AG08396 (cell line): ENCODE data around the gene CSK.
"Not testable (repeated sequence)": the region's sequence is repeated elsewhere in the genome, so short reads cannot be mapped to it uniquely, and the experiment has no call there.

Source experiments
- DNase-seq: peaks from one replicate; pipeline ENCODE4 v3.0.0; 2012; ENCODE audit warnings: low spot score, mixed read lengths

Gene CSK

DNA sequence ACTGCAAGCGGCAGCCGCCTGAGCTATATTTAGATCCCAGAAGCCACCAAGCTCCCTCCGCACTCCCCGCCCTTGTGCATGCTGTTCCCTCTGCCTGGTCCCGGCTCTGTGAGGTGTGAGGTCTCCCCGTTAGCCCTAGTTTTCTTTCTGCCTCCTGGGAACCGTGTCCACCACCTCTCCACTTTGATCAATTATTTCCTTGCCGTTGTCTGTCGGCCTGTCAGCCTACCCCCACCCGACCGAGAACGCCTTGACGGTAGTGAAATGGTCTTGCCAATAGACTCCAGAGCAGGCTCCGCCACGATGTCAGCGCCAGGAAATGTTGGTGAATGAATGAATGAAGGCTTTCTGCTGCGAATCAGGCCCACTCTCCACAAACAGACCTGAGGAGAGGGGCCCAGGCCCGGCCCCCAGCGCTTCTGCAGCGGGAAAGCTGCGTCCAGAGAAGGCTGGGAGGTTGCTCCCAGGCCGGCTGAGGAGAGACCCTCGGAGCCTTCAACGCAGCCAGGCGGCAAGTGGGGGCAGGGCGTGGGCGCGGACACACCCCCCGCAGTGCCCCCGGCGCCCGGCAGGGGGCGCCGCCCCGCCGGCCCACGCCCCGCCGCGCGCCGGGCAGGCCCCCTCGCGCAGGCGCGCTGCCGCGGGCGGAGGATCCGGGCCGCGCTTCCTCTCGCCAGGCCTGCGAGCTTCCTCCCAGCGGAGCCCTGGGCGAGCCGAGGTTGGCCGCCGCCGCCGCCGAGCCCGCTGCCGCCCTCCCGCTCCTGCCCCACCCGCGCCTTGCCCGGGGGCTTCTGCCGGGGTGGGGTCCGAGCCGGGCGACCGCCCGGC, at the start of gene CSK:
TSS of gene CSK (plus strand) at position 650 of the 828 bp plus-strand sequence. CDS start 16,218 bp downstream, outside the sequence.
- peak; percentile 98 for DNase-seq

DNA sequence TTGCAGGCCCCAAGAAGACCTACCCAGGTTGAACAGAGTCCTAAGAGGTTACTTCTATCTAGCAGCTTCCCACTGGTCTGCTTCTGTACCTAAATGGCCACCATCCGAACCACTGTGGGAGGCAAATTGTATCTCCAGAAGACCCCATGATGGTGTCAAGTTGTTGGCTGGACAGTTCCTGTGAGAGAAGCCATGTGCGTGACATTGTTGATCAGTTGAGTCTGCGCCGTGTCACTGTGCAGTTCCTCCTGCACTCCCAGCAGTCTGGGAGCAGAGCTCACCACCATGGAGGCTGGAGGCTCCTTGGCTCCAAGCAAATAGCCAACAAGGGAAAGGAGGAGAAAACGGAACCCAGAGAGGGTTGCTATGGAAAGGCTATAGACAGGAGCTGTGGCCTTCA, 49.0 kb upstream of the CSK start:
- DNase-seq, result no peak

GRCh38 chr15:74733269-74733668, 48.6 kb upstream of the CSK start:
- no peak for DNase-seq

- no peak for DNase-seq
These were observed 46.6 kb upstream of the CSK start for GRCh38 chr15:74735305-74735704.

DNA sequence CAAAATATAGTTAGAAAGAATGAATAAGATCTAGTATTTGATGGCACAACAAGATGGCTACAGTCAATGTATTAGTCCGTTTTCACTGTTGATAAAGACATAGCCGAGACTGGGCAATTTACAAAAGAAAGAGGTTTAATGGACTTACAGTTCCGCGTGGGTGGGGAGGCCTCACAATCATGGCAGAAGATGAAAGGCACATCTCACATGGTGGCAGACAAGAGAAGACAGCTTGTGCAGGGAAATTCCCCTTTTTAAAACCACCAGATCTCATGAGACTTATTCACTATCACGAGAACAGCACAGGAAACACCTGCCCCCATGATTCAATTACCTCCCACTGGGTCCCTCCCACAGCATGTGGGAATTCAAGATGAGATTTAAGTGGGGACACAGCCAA, 43.6 kb upstream of the CSK start:
- not testable (repeated sequence) for DNase-seq

DNA sequence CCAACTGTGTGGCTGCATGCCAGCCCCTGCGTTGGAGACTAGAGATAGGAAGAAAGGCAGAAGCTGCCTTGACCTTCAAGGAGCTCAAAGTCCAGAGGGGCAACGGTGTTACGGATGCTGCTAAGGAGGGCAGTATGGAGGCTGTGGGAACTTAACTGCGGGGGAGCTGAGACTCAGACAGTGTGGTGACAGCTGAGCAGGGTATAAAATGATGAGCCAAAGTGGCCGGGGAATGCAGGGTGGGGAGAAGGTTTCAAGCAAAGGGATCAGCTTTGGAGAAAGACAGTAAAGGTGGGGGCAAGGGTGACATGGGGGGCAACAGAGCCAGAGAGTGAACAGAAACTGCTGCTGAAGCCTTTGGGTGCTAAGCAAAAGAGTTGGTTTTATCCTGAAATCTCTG, 39.5 kb upstream of the CSK start:
- no peak for DNase-seq

GRCh38 chr15:74746389-74746788, 35.5 kb upstream of the CSK start:
- no peak for DNase-seq

- peak; percentile 2 for DNase-seq
These were observed 33.4 kb upstream of the CSK start, which contains the start of gene CYP1A2 for GRCh38 chr15:74748322-74748946. TSS of gene CYP1A2 (plus strand) at chr15:74748845. CDS start at chr15:74749739, 894 bp downstream.

DNA sequence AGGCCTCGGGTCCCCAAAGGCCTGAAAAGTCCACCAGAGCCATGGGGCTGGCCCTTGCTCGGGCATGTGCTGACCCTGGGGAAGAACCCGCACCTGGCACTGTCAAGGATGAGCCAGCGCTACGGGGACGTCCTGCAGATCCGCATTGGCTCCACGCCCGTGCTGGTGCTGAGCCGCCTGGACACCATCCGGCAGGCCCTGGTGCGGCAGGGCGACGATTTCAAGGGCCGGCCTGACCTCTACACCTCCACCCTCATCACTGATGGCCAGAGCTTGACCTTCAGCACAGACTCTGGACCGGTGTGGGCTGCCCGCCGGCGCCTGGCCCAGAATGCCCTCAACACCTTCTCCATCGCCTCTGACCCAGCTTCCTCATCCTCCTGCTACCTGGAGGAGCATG, 32.0 kb upstream of the CSK start:
- DNase-seq, result peak; percentile 1

DNA sequence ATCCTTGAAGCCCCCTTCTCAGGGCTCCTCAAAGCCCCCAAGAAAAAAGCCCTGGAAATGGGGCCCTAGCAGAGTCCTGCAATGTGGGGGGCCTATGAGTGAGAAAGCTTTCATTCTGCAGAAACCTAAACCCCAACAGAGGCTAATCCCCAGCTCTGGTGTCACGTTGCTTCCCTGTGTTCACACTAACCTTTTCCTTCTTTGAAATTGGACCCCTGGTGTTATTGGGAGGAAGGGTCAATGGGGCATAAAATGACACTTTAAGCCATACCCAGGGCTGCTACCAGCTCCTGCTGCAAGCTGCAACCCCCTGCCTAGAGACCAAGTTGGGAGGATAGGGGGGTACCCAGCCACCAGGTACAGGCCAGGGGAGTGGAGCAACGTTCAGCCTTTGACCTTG, 31.1 kb upstream of the CSK start:
- peak; percentile 5 for DNase-seq

DNA sequence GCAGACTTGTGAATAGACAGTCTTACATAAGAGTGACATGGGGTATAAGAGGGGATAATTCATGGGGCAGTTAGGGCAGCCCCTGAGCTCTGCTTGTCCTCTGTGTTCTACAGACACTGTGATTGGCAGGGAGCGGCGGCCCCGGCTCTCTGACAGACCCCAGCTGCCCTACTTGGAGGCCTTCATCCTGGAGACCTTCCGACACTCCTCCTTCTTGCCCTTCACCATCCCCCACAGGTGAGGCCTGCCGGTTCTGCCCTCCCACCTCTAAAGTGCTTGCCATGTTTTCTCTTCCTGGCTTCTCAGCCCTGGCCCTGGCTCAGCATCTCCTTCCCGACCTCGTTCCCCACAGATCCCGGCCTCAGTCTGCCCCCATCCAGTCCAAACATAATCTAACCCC, 29.9 kb upstream of the CSK start:
- DNase-seq, result no peak

DNA sequence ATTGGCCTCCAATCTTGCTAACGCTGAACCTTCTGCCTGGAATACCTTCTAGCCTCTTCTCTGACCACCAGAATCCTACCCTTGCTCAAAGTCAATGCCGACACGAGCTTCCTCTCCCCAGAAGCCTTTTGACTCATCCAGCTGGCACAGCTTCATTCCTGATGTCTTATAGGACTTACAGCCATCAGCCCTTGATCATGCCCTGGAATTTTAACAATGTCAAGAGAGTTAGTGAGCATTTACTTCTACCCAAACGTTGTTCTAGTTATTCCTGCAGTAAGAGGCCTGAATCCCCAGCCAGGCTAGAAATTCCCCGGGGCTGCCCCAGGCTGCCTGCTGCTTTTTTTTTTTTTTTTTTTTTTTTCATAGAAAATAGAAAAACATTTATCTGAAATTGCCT, 29.3 kb upstream of the CSK start:
- DNase-seq, result peak; percentile 77

DNA sequence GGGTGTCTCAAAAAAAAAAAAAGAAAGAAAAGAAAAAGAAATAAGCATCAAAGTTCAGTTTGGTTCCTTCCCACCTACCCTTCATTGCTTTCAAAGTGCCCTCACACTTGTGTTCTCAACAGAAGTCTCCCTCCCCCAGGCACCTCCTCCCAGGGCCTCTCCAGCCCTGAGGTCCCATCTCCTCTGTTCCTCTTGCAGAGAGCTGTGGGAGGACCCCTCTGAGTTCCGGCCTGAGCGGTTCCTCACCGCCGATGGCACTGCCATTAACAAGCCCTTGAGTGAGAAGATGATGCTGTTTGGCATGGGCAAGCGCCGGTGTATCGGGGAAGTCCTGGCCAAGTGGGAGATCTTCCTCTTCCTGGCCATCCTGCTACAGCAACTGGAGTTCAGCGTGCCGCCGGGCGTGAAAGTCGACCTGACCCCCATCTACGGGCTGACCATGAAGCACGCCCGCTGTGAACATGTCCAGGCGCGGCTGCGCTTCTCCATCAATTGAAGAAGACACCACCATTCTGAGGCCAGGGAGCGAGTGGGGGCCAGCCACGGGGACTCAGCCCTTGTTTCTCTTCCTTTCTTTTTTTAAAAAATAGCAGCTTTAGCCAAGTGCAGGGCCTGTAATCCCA, 27.2 kb upstream of the CSK start:
- DNase-seq, result peak; percentile 1

GRCh38 chr15:74758736-74759135, 23.1 kb upstream of the CSK start:
- no peak for DNase-seq

GRCh38 chr15:74762791-74763150, 19.1 kb upstream of the CSK start:
- DNase-seq, result no peak

GRCh38 chr15:74763416-74763815, 18.5 kb upstream of the CSK start:
- DNase-seq, result no peak

DNA sequence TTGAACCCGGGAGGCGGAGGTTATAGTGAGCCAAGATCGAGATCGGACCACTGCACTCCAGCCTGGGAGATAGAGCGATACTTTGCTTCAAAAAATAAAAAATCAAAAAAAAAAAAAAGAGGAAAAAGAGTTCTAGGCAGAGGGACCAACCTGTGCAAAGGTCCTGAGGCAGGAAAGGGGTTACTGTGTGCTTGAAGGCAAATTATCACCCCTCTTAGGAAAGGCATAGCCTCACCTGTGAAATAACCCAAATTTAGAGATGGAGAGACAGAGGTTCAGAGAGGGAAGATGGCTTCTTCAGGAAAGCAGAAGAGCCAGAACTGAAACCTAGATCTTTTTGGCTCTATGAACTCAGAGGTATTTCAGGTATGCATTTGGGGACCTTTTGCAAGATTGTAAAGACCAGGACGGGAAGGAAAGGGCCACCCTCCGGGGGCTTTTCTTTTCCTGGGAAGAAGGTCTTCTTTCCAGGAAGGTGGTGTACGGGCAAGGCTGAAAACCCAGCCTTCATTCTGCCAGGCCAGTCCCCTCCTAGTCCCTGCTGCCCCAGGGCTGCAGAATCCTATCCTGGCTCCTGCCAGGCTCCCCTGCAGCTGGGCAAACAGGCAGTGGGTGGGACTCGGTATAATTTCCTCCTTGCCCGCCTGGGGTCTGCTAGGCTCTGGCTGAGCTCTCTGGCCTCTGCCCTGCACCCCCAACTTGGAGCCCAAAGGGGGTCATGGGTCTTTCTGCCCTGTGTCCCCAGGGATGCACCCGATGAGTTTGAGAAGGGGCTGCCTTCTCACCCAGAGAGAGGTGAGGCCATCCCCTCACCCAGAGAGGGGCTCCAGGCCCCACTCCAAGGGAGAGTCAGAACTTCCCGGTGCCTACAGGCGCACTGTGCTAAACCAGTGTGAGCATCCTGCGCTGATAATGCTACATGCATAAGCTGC, 14.4 kb upstream of the CSK start:
- no peak for DNase-seq

DNA sequence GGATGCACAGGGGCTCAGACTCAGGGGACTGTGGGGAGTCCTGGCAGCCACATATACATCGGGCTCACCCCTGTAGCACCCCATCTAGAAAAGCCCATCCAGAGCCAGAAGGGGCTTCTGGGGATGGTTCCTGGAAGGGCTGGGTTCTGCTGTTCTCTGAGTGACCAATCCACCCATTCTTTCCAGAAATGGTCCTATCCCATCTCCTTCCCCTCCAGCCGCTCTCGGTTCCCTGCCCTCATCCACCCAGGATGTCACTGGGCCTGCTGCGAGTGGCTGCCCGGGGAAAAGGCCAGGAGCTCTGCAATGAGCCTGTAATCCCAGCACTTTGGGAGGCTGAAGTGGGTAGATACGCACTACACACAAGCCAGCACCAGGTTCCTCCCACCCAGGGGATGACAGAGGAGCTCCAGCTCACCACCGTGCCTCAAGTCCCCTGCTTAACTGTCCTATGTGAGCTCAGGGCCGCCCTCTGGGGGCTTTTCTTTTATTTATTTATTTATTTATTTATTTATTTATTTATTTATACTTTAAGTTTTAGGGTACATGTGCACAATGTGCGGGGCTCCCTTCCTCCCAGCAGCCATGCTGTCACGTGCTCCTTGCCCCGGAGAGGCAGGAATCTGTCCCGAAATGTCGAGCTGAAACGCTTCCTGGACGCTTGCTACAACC, 13.6 kb upstream of the CSK start:
- no peak for DNase-seq

DNA sequence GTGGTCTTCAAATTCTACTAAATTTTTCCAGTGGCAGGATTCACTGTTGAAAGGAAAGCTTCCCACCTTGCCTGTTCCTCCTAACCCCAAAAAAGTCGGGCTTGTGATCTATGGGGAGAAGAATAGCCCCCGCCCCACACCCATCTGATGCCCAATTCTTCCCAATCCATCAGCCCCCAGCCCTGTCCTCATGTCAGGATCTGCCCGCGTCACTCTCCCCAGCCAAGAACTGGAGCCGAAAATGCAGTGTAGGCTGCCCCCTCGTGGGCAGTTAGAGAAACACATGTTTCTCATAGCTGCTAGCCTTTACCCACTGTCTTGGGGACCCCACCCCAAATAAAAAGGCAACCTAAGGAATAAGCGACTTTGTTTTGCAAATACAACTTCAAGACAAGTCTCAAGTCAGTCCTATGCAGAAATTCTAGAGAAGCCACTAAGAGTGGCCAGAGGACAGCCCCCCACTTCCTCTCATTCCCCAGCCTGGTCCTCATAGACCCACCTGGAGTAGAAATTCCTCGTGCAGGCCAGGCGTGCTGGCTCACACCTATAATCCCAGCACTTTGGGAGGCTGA, 13.0 kb upstream of the CSK start:
- peak; percentile 80 for DNase-seq

DNA sequence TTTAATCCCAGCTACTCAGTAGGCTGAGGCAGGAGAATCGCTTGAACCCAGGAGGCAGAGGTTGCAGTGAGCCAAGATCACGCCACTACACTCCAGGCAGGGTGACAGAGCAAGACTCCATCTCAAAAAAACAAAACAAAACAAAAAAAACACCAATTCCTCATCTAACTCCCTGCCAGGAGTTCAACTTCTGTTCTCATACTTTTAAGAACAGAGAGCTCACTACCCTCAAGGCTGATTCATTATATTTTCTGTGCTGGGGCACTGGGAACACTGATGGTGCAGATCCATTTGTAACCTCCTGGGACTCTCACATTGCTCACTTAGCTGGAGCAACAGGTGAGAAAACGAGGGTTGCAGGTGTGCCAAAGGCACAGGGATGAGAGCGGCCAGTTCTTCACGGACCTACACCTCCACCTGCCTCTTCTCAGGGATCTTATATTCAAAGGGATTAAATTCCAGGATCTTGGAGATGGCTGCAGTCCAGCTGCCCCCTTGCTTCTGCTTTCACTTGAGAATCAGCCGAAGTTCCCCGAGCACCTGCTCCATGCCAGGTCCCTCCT, 12.3 kb upstream of the CSK start:
- DNase-seq, result no peak
